HCT116 (cell line): Measurements from ENCODE around the gene POU5F2.

ENCODE experiments used
- CTCF ChIP-seq, 3 experiments: fragments of 200-600 bp in 1 of 3; sonication (generic) in 1 of 3; IDR thresholded peaks in 2 of 3; conservative IDR thresholded peaks in 1 of 3; 2 replicates each; pipeline ENCODE4 v1.5.1; 2012 to 2017; ENCODE audit warnings: low read depth in 2 of 3, low read length in 2 of 3, antibody characterized with exemption in 1 of 3, borderline replicate concordance in 1 of 3, control low read depth in 1 of 3, mild to moderate bottlenecking in 1 of 3, mixed read lengths in 1 of 3, mixed run types in 1 of 3, moderate library complexity in 1 of 3; ENCODE audit not compliant: insufficient read depth in 1 of 3
- EZH2phosphoT487 ChIP-seq: fragments of 200-600 bp; IDR thresholded peaks from 2 replicates; pipeline ENCODE4 v1.6.1; 2018; ENCODE audit warnings: antibody characterized with exemption, borderline replicate concordance
- FOSL1 ChIP-seq: IDR thresholded peaks from 2 replicates; pipeline ENCODE4 v1.6.1; 2012; ENCODE audit warnings: low read depth
- MAX ChIP-seq: IDR thresholded peaks from 2 replicates; pipeline ENCODE4 v1.6.1; 2012
- POLR2AphosphoS5 ChIP-seq: IDR thresholded peaks from 2 replicates; pipeline ENCODE4 v1.6.1; 2011; ENCODE audit warnings: mild to moderate bottlenecking, low read depth, low read length, moderate library complexity

- TF ChIP-seq POLR2AphosphoS5 (no peak), CTCF (IDR thresholded peaks at IDR 0.05 in 2 of 3, conservative IDR thresholded peaks at IDR 0.05 in 1 of 3; ENCODE audit: borderline replicate concordance in 1 of 3, insufficient read depth in 1 of 3, low read depth in 2 of 3, low read length in 2 of 3) (no peak), MAX (no peak), EZH2phosphoT487 (no peak), FOSL1 (no peak)
These were observed 6.0 kb downstream of the POU5F2 start for GRCh38 chr5:93735378-93735777.
